H1 (cell line): Measurements from ENCODE around the gene TBC1D4.

Experiments
- CTCF ChIP-seq, 3 experiments: IDR thresholded peaks; 1 replicate in 2 of 3; 2 replicates in 1 of 3; pipeline versions ENCODE4 v1.5.1 to v1.6.1; 2011; ENCODE audit warnings: low read length in 3 of 3, mild to moderate bottlenecking in 3 of 3, inconsistent platforms in 2 of 3, low read depth in 1 of 3, moderate library complexity in 1 of 3; ENCODE audit not compliant: insufficient read depth in 1 of 3; ENCODE audit errors: control extremely low read depth in 1 of 3
- GABPA ChIP-seq: IDR thresholded peaks from 2 replicates; pipeline ENCODE4 v1.6.1; 2011; ENCODE audit warnings: mild to moderate bottlenecking, low read length, moderate library complexity, borderline replicate concordance; ENCODE audit not compliant: insufficient read depth
- JUN ChIP-seq: IDR thresholded peaks from 2 replicates; pipeline ENCODE4 v1.6.1; 2011; ENCODE audit warnings: low read depth, mild to moderate bottlenecking, improper control_type of control experiment, low read length
- RBBP5 ChIP-seq: IDR thresholded peaks from 2 replicates; pipeline ENCODE4 v1.7.1; 2012; ENCODE audit warnings: low read depth, mild to moderate bottlenecking, inconsistent platforms, low read length, moderate library complexity, borderline replicate concordance
- RXRA ChIP-seq: IDR thresholded peaks from 2 replicates; pipeline ENCODE4 v1.6.1; 2011; ENCODE audit warnings: low read depth, mild to moderate bottlenecking, low read length, moderate library complexity; ENCODE audit not compliant: insufficient read depth
- SIN3A ChIP-seq, 2 experiments: IDR thresholded peaks in 1 of 2; conservative IDR thresholded peaks in 1 of 2; 2 replicates each; pipeline ENCODE4 v1.6.1; 2011 to 2012; ENCODE audit warnings: low read length in 2 of 2, improper control_type of control experiment in 1 of 2, low read depth in 1 of 2, mild to moderate bottlenecking in 1 of 2

DNA sequence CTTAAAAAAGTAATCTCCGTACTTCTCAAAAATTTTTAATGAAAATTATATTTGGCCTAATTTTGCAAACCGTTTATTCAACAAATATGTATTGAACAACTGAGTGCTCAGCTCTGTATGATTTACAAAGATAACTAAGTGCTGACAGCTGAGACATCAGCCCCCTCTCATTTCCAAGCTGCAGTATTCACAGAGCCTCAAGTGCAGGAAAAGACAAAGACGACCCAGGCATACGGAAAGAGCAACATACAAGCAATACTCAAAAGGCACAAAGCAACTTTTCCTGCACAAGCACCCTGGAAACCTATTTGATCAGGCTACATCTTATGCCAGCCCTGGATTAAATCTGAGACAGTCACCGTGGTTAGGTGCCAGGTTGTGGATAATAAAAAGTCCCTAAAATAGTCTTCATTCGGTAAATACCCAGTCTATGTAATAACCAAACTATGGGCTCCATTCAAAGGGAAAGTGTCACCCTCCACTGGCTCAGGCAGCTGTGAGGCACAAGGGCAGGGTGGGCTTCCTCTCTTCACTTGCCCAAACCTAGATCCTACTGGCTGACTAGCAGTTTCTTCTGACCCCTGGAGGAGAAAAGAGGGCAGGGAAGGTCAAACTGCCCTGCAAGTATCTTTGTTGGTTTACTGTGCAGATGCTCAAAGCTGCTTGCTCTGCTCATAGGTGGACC, 65.5 kb downstream of the TBC1D4 start:
- TF ChIP-seq CTCF (IDR thresholded peaks at IDR 0.05; ENCODE audit: control extremely low read depth in 1 of 3, insufficient read depth in 1 of 3, low read depth in 1 of 3, low read length in 3 of 3) = peak; percentile 3 to 43 (median 29); a peak in 3 of 4 replicates
- TF ChIP-seq SIN3A (conservative IDR thresholded peaks at IDR 0.05 in 1 of 2, IDR thresholded peaks at IDR 0.05 in 1 of 2; ENCODE audit: low read depth in 1 of 2, low read length in 2 of 2) = no peak
- TF ChIP-seq JUN = no peak
- no peak for TF ChIP-seq RXRA
- no peak for TF ChIP-seq RBBP5
- TF ChIP-seq GABPA = no peak
